Endothelial cell (in vitro differentiated cells): Measurements from ENCODE around the gene EFEMP2. TPM values are rescaled to one million over a fixed set of nuclear protein-coding genes. Genes with fewer than 3 reads are reported as not detected.
A peak's percentile ranks its signal among the peaks of the same experiment; 100 is the strongest.

Experiments used
- DNase-seq: peaks from one replicate; pipeline ENCODE4 v3.0.0; 2021; ENCODE audit warnings: low spot score
- H3K27ac Mint-ChIP-seq: one replicate; pipeline ENCODE4 v1.8.0; 2021; ENCODE audit warnings: mixed read lengths, inconsistent platforms; ENCODE audit not compliant: unreplicated experiment
- H3K27me3 Mint-ChIP-seq: one replicate; pipeline ENCODE4 v1.8.0; 2021; ENCODE audit warnings: mild to moderate bottlenecking, moderate library complexity, mixed read lengths, inconsistent platforms; ENCODE audit not compliant: unreplicated experiment
- H3K36me3 Mint-ChIP-seq: one replicate; pipeline ENCODE4 v1.8.0; 2021; ENCODE audit warnings: mild to moderate bottlenecking, low read depth, mixed read lengths, inconsistent platforms; ENCODE audit not compliant: unreplicated experiment
- H3K4me1 Mint-ChIP-seq: one replicate; pipeline ENCODE4 v1.8.0; 2021; ENCODE audit warnings: mild to moderate bottlenecking, mixed read lengths, inconsistent platforms; ENCODE audit not compliant: unreplicated experiment
- H3K4me3 Mint-ChIP-seq: one replicate; pipeline ENCODE4 v1.8.0; 2021; ENCODE audit warnings: mild to moderate bottlenecking, mixed read lengths, inconsistent platforms; ENCODE audit not compliant: unreplicated experiment
- H3K9me3 Mint-ChIP-seq: one replicate; pipeline ENCODE4 v1.8.0; 2021; ENCODE audit warnings: mixed read lengths, inconsistent platforms; ENCODE audit not compliant: unreplicated experiment
- total RNA-seq: library from RNA; stranded (reverse); fragmentation: NEBNext Ultra II Directional; extraction: Animal tissue kit (Norgen Biotek cat#: 25700); gene quantifications from one replicate; pipeline ENCODE4 v1.2.1, GENCODE V29; 2021; ENCODE audit not compliant: unreplicated experiment
- TF ChIP-seq, protein P1 (sequence below): fragments of 200-600 bp; sonication (generic); IDR thresholded peaks from one replicate; pipeline ENCODE4 v1.5.0; 2021; ENCODE audit warnings: antibody characterized with exemption; ENCODE audit not compliant: unreplicated experiment

EFEMP2 gene
- total RNA-seq, 1 donor from 2014 or later: 248 TPM

DNA sequence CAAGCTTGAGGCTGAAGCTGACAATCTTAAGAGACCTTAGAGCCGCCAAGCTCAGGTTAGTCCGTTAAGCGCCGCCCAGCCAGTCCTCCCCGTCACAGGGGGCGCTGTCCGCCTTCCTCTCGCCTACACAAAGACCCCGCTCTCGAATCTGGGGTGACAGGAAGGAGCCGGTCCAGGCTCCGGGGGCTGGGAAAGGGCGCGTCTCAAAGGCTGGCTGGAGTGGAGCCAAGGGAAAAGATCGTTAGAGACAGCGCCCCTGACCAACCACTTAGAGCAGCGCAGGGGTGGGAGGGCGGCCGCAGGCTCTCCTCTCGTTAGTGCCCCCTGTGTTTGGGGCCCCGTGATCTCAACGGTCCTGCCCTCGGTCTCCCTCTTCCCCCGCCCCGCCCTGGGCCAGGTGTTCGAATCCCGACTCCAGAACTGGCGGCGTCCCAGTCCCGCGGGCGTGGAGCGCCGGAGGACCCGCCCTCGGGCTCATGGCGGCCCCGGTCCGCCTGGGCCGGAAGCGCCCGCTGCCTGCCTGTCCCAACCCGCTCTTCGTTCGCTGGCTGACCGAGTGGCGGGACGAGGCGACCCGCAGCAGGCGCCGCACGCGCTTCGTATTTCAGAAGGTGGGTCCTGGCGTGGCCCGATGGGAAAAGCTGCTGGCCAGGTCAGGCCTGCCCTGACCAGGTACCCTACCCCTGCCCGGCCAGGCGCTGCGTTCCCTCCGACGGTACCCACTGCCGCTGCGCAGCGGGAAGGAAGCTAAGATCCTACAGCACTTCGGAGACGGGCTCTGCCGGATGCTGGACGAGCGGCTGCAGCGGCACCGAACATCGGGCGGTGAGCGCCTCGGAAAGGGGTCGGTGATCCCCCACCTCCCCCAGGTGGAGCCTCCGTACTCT lies 12.1 kb downstream of the EFEMP2 start, which contains the start of gene MUS81:
MUS81 (plus strand) TSS at position 156 of the 887 bp plus-strand sequence; CDS start at position 477, 321 bp downstream.
- Mint-ChIP-seq H3K36me3 (peaks cover 36% of the 10 kb centered on the region), H3K4me1 (peaks cover 40% of the 10 kb centered on the region), H3K4me3 (peak within 1 kb of the TSS; percentile 96), H3K9me3 (no peaks in the 10 kb centered on the region), H3K27ac (peak within 1 kb of the TSS; percentile 99), H3K27me3 (peaks cover 31% of the 10 kb centered on the region)
- DNase-seq: peak; percentile 97
- TF ChIP-seq, protein P1, sequence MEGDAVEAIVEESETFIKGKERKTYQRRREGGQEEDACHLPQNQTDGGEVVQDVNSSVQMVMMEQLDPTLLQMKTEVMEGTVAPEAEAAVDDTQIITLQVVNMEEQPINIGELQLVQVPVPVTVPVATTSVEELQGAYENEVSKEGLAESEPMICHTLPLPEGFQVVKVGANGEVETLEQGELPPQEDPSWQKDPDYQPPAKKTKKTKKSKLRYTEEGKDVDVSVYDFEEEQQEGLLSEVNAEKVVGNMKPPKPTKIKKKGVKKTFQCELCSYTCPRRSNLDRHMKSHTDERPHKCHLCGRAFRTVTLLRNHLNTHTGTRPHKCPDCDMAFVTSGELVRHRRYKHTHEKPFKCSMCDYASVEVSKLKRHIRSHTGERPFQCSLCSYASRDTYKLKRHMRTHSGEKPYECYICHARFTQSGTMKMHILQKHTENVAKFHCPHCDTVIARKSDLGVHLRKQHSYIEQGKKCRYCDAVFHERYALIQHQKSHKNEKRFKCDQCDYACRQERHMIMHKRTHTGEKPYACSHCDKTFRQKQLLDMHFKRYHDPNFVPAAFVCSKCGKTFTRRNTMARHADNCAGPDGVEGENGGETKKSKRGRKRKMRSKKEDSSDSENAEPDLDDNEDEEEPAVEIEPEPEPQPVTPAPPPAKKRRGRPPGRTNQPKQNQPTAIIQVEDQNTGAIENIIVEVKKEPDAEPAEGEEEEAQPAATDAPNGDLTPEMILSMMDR: peak; percentile 85

GRCh38 chr11:65859812-65860277 lies 12.8 kb downstream of the EFEMP2 start:
- H3K4me3 Mint-ChIP-seq: peak overlapping the region; percentile 96
- H3K36me3 Mint-ChIP-seq: peaks cover 36% of the 10 kb centered on the region
- H3K4me1 Mint-ChIP-seq: peaks cover 42% of the 10 kb centered on the region
- peak; percentile 45 for DNase-seq
- no peaks in the 10 kb centered on the region for H3K9me3 Mint-ChIP-seq
- TF ChIP-seq, protein P1: no peak
- H3K27ac Mint-ChIP-seq: peak overlapping the region; percentile 99
- peaks cover 34% of the 10 kb centered on the region for H3K27me3 Mint-ChIP-seq

DNA sequence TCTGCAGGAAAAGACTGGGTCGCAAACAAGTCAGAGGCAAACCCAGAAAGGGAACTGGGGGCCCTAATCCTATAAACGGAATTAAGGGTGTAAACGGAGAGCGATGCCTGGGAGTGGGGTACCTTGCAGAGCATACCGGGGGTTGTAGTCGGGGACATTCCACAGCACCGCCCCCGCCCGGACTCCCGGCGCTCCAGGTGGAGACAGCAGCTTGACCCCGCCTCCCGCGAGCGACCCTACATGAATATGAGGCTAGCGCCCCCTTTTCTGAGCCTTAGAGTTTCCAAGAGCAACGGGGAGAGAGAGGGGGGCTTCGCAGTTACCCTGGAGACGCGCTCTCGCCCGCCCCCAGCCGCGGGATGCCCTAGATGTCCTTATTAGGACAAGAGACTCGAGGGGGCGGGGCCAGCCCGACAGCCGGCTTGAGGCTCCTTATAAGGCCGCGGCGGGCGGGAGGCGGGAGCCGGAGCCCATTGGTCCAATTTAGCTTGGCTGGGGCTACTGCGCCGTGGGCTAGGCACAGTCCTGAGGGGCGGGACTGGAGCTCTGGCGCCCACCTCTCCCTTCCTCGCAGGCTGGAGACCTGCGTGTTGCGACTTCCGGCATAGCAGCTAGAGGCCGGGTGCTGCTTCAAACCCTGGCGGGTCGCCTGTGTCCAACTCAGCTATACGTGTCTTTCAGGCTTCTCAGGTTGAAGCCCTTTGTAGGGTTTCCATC lies 13.3 kb downstream of the EFEMP2 start:
- Mint-ChIP-seq H3K27me3 (peaks cover 36% of the 10 kb centered on the region), H3K4me3 (peak overlapping the region; percentile 96), H3K9me3 (no peaks in the 10 kb centered on the region), H3K27ac (peak overlapping the region; percentile 99), H3K36me3 (peaks cover 42% of the 10 kb centered on the region), H3K4me1 (peaks cover 47% of the 10 kb centered on the region)
- peak; percentile 98 for DNase-seq
- TF ChIP-seq, protein P1: peak; percentile 32

DNA sequence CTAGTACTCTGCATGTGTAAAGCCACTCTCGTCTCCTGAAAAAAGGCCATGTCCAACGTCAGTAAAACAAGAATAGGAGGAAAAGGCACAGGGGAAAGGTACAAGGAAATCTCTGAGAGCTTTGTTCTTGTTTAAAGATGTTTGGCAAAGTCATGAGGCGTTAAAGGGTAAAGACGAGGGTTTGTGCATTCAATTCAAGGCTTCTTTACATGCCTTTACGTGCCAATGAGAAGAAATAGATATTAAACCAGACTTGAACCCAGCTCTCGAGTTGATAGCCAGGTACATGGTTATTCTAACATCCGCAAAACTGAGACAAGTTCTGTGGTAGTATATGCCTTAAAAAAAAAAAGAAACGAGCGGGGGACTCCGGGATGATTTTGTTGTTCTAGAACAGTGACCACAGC lies 13.9 kb downstream of the EFEMP2 start:
- Mint-ChIP-seq H3K9me3 (no peaks in the 10 kb centered on the region), H3K27ac (peak overlapping the region; percentile 97), H3K36me3 (peaks cover 44% of the 10 kb centered on the region), H3K4me1 (peaks cover 52% of the 10 kb centered on the region), H3K4me3 (peak overlapping the region; percentile 92), H3K27me3 (peaks cover 38% of the 10 kb centered on the region)
- TF ChIP-seq, protein P1: no peak
- DNase-seq: no peak
